IMR-90 (cell line): ENCODE measurements around the gene CRIP1.

Experiments
- CEBPB ChIP-seq: IDR thresholded peaks from 2 replicates; pipeline ENCODE4 v1.6.1; 2012; ENCODE audit warnings: low read depth, low read length, improper control_type of control experiment
- CHD1 ChIP-seq: IDR thresholded peaks from 2 replicates; pipeline ENCODE4 v1.6.1; 2012; ENCODE audit warnings: low read depth, low read length, improper control_type of control experiment
- FOS ChIP-seq: fragments of 150-350 bp; IDR thresholded peaks from 2 replicates; pipeline ENCODE4 v1.6.1; 2016; ENCODE audit warnings: low read depth, low read length
- MAFK ChIP-seq: IDR thresholded peaks from 2 replicates; pipeline ENCODE4 v1.6.1; 2012; ENCODE audit warnings: low read depth, low read length, improper control_type of control experiment
- MAZ ChIP-seq: IDR thresholded peaks from 2 replicates; pipeline ENCODE4 v1.6.1; 2012; ENCODE audit warnings: low read depth, mild to moderate bottlenecking, low read length, improper control_type of control experiment, moderate library complexity, borderline replicate concordance
- MXI1 ChIP-seq: IDR thresholded peaks from 2 replicates; pipeline ENCODE4 v1.6.1; 2012; ENCODE audit warnings: low read depth, mild to moderate bottlenecking, low read length, moderate library complexity, borderline replicate concordance
- POLR2A ChIP-seq: IDR thresholded peaks from 2 replicates; pipeline ENCODE4 v1.6.1; 2012; ENCODE audit warnings: mild to moderate bottlenecking, low read depth, low read length
- RAD21 ChIP-seq: IDR thresholded peaks from 2 replicates; pipeline ENCODE4 v1.6.1; 2012; ENCODE audit warnings: low read length, improper control_type of control experiment
- RCOR1 ChIP-seq: IDR thresholded peaks from 2 replicates; pipeline ENCODE4 v1.6.1; 2012; ENCODE audit warnings: mild to moderate bottlenecking, low read length, improper control_type of control experiment; ENCODE audit not compliant: insufficient replicate concordance
- RFX5 ChIP-seq: IDR thresholded peaks from 2 replicates; pipeline ENCODE4 v1.8.0; 2012; ENCODE audit warnings: low read depth, mild to moderate bottlenecking, low read length, moderate library complexity
- SMC3 ChIP-seq: fragments of 150-350 bp; IDR thresholded peaks from 2 replicates; pipeline ENCODE4 v1.6.1; 2016; ENCODE audit warnings: low read depth, mild to moderate bottlenecking, antibody characterized with exemption, low read length, moderate library complexity
- TF ChIP-seq, protein P1 (sequence below): conservative IDR thresholded peaks from 2 replicates; pipeline ENCODE4 v1.5.1; 2012; ENCODE audit warnings: mild to moderate bottlenecking, low read depth, low read length, improper control_type of control experiment
- TF ChIP-seq, protein P2 (sequence below): fragments of 150-350 bp; IDR thresholded peaks from 2 replicates; pipeline ENCODE4 v1.6.1; 2017; ENCODE audit warnings: mild to moderate bottlenecking, antibody characterized with exemption, low read length, low read depth
- TF ChIP-seq, protein P3 (sequence below): fragments of 150-350 bp; IDR thresholded peaks from 2 replicates; pipeline ENCODE4 v1.6.1; 2016; ENCODE audit warnings: low read depth, mild to moderate bottlenecking, low read length, moderate library complexity, borderline replicate concordance

DNA sequence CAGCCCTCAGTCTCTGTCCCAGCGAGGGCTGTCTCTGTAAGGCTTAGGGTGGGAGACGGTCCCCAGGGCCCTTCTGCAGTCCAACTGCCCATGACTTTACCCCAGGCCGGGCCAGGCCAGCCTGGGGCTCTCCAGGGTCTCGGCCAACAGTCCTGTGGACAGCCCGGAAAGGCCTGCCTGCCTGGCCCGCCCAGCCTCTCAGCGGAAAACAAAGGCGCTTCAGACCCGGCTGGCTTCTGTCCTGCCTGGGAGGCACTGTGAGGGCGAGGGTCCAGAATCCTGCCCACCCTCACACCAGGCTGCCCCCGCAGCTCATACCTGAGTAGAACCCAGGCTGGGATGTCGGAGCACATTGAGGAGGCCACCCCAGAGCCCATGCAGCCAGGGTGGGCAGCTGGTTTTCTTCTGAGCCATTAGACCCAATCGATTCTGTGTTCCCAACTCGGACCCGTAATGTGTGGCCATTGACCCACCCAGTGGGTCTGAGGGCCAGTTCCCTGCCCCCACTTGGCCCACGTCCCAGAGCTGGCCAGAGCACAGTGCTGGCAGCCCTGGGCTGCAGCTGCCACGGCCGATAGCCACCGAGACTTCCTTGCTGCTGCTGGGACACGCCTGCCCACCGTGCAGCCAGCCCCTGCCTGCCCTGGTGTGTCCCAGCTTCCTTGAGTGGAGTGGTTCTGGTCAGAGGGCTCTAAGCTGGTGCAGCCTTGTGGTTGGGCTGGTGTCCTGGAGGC, 10.4 kb upstream of the CRIP1 start:
- TF ChIP-seq, protein P1, sequence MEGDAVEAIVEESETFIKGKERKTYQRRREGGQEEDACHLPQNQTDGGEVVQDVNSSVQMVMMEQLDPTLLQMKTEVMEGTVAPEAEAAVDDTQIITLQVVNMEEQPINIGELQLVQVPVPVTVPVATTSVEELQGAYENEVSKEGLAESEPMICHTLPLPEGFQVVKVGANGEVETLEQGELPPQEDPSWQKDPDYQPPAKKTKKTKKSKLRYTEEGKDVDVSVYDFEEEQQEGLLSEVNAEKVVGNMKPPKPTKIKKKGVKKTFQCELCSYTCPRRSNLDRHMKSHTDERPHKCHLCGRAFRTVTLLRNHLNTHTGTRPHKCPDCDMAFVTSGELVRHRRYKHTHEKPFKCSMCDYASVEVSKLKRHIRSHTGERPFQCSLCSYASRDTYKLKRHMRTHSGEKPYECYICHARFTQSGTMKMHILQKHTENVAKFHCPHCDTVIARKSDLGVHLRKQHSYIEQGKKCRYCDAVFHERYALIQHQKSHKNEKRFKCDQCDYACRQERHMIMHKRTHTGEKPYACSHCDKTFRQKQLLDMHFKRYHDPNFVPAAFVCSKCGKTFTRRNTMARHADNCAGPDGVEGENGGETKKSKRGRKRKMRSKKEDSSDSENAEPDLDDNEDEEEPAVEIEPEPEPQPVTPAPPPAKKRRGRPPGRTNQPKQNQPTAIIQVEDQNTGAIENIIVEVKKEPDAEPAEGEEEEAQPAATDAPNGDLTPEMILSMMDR = no peak
- TF ChIP-seq CEBPB (no peak), MXI1 (no peak), CHD1 (no peak), POLR2A (peak; percentile 7; the same call in 1 of the 2 replicates), RFX5 (no peak), RCOR1 (no peak), FOS (no peak), SMC3 (no peak), MAZ (no peak), MAFK (no peak), RAD21 (no peak)
- TF ChIP-seq, protein P2, sequence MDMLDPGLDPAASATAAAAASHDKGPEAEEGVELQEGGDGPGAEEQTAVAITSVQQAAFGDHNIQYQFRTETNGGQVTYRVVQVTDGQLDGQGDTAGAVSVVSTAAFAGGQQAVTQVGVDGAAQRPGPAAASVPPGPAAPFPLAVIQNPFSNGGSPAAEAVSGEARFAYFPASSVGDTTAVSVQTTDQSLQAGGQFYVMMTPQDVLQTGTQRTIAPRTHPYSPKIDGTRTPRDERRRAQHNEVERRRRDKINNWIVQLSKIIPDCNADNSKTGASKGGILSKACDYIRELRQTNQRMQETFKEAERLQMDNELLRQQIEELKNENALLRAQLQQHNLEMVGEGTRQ = no peak
- TF ChIP-seq, protein P3, sequence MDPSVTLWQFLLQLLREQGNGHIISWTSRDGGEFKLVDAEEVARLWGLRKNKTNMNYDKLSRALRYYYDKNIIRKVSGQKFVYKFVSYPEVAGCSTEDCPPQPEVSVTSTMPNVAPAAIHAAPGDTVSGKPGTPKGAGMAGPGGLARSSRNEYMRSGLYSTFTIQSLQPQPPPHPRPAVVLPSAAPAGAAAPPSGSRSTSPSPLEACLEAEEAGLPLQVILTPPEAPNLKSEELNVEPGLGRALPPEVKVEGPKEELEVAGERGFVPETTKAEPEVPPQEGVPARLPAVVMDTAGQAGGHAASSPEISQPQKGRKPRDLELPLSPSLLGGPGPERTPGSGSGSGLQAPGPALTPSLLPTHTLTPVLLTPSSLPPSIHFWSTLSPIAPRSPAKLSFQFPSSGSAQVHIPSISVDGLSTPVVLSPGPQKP = no peak
